Right atrium auricular region (tissue), 2 donors: ENCODE results near the gene NEDD8. TPM values are rescaled to one million over a fixed set of nuclear protein-coding genes. Genes with fewer than 3 reads are reported as not detected.

ENCODE experiments used
- DNase-seq: peaks from one replicate; pipeline ENCODE4 v3.0.0-alpha.2; 2019; ENCODE audit warnings: low spot score
- H3K27ac ChIP-seq, 2 donors: fragments of 200-600 bp; sonication (generic); 1 replicate in 1 of 2; 2 replicates in 1 of 2; pipeline ENCODE4 v1.5.1; 2016 to 2019
- H3K27me3 ChIP-seq, 2 donors: fragments of 200-600 bp; sonication (generic); one replicate each; pipeline versions ENCODE4 v1.5.1 to v1.6.0; 2017 to 2019
- H3K36me3 ChIP-seq: fragments of 200-600 bp; sonication (generic); one replicate; pipeline ENCODE4 v1.5.1; 2016
- H3K4me1 ChIP-seq, 2 donors: fragments of 200-600 bp; sonication (generic); one replicate each; pipeline versions ENCODE4 v1.5.1 to v1.6.0; 2017 to 2019
- H3K4me3 ChIP-seq, 2 donors: fragments of 200-600 bp; sonication (generic); 1 replicate in 1 of 2; 2 replicates in 1 of 2; pipeline ENCODE4 v1.5.1; 2017 to 2019; ENCODE audit warnings: mild to moderate bottlenecking in 1 of 2, moderate library complexity in 1 of 2
- H3K9me3 ChIP-seq, 2 donors: fragments of 200-600 bp; sonication (generic); one replicate each; pipeline ENCODE4 v1.5.1; 2019
- total RNA-seq, 2 donors: library from RNA; depleted of rRNA; stranded (reverse); fragments of >200 nt; gene quantifications; one replicate each; pipeline ENCODE4 v1.1.0, GENCODE V29; 2016
- TF ChIP-seq, protein P1 (sequence below), 2 donors: fragments of 200-600 bp; sonication (generic); IDR thresholded peaks; one replicate each; pipeline ENCODE4 v1.5.1; 2019; ENCODE audit warnings: antibody characterized with exemption in 2 of 2

The NEDD8 gene
- total RNA-seq, 2 donors from 2014 or later = 184 to 206 TPM

DNA sequence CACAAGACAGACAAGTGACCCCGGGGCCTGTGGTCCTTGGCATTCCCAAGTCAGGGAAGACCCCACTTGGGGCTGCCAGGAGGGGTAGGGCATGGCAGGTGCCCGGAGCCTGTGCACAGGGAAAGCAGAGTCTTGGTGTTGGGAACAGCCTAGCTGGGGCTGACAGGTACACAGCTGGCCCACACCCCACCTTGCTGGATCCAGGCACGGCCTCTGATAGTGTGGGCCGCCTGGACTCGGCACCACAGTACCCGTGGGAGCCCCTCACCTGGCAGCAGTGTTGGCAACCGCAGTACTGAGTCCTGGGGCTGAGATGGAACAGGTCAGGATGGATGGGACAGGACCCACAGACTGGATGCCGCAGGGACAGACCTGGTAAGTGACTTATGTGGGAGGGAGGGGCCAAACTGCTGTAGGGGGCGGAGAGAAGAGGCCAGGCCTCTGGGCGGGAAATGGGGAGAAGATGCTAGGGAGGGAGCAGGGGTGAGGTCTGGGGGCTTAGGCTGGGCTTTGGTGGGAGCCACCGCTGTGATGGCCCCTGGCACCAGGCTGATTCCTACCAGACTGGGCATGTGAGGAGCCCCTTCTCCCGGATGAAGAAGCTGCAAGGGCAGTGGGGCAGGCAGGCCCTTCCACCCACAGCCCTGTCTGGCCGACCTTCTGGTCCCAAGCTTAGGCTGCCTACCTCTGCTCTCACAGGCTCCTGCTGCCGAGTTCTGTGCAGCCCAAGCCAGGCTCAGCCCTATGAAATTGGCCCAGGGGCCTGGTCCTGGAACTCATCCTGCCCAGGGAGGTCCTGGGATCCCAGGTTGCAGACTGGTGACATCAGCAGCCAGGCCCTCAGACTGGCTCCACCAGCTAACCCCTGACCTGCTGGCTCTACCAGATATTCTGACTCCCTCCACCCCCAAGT lies 30.9 kb upstream of the NEDD8 start, which contains the start of gene TGM1:
Gene TGM1, minus strand, starts transcription at position 357 of the 913 bp plus-strand sequence. CDS start 825 bp downstream, outside the sequence.
- TF ChIP-seq, protein P1, sequence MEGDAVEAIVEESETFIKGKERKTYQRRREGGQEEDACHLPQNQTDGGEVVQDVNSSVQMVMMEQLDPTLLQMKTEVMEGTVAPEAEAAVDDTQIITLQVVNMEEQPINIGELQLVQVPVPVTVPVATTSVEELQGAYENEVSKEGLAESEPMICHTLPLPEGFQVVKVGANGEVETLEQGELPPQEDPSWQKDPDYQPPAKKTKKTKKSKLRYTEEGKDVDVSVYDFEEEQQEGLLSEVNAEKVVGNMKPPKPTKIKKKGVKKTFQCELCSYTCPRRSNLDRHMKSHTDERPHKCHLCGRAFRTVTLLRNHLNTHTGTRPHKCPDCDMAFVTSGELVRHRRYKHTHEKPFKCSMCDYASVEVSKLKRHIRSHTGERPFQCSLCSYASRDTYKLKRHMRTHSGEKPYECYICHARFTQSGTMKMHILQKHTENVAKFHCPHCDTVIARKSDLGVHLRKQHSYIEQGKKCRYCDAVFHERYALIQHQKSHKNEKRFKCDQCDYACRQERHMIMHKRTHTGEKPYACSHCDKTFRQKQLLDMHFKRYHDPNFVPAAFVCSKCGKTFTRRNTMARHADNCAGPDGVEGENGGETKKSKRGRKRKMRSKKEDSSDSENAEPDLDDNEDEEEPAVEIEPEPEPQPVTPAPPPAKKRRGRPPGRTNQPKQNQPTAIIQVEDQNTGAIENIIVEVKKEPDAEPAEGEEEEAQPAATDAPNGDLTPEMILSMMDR (IDR thresholded peaks at IDR 0.05) = no peak
- Histone ChIP-seq H3K27me3 (no peaks in the 10 kb centered on the region), H3K9me3 (no peaks in the 10 kb centered on the region), H3K27ac (no peak within 1 kb of the TSS), H3K36me3 (peaks cover 9% of the 10 kb centered on the region), H3K4me1 (no peaks in the 10 kb centered on the region), H3K4me3 (no peak within 1 kb of the TSS)
- no peak for DNase-seq

DNA sequence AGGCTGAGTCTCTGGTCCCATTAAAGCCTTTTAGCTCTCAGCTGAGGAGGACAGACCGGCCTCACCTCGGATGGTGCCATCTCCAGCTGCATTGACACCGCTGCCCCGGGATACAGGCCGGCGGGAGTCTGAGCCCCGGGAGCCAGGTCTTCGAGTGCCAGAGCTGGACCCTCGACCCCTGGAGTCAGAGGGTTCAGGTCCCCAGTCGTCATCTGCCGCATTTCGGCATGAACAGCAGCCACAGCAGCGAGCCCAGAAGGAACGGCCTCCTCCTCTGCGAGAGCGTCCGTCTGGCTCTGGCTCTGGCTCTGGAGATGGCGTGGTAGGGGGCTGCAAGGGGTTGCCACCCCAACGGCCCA lies 29.8 kb upstream of the NEDD8 start:
- TF ChIP-seq, protein P1 (IDR thresholded peaks at IDR 0.05) = no peak
- peaks cover 4% of the 10 kb centered on the region for H3K36me3 ChIP-seq
- H3K4me1 ChIP-seq = no peaks in the 10 kb centered on the region
- no peak for DNase-seq
- no peak overlapping the region for H3K27ac ChIP-seq
- no peaks in the 10 kb centered on the region for H3K9me3 ChIP-seq
- no peak overlapping the region for H3K4me3 ChIP-seq
- H3K27me3 ChIP-seq = no peaks in the 10 kb centered on the region

DNA sequence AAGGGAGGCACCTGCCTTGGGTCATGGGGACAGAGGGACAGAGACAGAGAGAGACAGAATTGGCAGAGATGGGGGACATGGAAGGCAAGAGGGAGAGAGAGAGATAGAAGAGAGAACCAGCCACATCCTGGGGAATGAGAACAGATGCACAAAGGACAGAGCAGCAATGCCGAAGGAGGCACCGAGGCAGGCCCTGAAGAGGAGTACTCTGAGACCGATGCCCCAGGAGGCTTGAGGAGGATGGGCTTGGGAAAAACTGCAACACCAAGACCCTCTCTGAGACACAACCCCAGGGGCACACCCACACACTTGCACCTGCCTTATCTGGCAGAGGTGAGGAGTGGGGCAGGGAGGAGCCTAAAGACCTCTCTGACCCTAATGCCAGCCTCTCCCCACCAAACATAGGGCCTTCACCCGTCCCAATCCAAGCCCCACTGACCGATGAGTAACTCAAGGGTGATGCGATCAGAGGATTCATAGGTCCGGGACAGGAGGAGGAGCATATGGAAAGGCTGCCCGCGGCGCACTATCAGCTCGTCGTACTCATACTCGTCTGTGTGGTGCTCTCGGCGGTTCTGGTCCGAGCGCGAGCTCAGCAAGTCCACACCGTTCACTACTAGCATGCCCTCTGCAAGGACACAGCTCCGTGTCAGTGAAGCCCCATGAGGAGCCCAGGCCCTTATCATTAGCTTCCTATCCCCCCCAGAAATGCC lies 29.2 kb upstream of the NEDD8 start:
- H3K9me3 ChIP-seq = no peaks in the 10 kb centered on the region
- DNase-seq = no peak
- no peaks in the 10 kb centered on the region for H3K4me1 ChIP-seq
- H3K27ac ChIP-seq = no peak overlapping the region
- TF ChIP-seq, protein P1 (IDR thresholded peaks at IDR 0.05) = no peak
- peak overlapping the region in 1 of 2 donors; percentile 1 for H3K4me3 ChIP-seq
- no peaks in the 10 kb centered on the region for H3K36me3 ChIP-seq
- no peaks in the 10 kb centered on the region for H3K27me3 ChIP-seq

DNA sequence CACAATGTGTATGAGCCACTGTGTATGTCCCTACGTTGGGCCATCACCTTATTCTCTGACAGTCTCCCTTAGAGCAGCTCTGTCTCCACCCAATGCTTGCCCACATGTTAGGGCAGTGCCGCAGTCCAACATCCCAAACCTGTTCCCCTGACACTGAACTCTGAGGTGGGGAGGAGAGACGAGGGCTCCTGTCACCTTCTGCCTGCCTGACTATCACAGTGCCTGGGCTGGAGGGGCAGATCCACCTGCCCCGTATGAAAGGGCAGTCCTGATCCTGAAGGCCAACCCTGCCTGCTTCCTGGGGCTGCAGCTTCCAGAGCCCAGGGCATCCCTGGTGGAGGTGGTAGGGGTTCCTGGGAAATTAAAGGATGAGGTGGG lies 28.6 kb upstream of the NEDD8 start:
- no peak for DNase-seq
- Histone ChIP-seq H3K36me3 (no peaks in the 10 kb centered on the region), H3K4me1 (no peaks in the 10 kb centered on the region), H3K27ac (no peak overlapping the region), H3K4me3 (peak overlapping the region in 1 of 2 donors; percentile 1), H3K9me3 (no peaks in the 10 kb centered on the region), H3K27me3 (no peaks in the 10 kb centered on the region)
- TF ChIP-seq, protein P1 (IDR thresholded peaks at IDR 0.05) = no peak

DNA sequence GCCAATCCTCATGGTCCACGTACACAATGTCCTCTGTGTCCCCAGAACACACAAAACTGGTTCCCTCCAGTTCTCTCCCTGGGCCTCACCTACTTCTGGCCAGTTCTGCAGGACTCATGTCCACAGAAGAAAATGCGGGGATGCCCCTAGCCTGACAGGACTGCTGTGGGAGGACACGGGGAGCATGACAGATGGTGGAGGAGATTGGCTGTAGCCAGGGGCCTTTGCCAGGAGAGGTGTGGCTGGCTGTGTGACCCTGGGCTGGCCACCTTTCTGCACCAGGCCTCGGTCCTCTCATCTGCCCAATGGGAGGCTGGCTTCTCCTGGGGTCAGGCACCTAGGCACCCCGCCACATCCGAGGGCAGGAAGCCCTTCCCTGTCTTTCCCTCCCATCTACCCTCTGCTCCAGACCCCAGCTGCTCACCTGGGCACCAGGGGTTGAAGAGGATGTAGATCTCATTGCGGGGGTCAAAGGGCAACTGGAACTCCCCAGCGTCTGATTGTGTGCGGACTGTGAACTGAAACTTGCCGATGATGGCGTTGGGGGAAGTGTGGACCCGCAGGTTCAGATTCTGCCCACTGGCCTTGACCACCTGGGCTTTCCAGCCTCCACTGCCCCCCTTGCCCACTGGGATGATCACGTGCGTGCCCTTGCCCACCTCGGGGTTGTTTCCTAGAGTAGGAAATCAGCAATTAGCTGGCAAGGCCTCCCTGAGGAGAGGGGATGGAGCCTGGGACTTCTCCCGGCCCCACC lies 28.0 kb upstream of the NEDD8 start:
- TF ChIP-seq, protein P1 (IDR thresholded peaks at IDR 0.05) = no peak
- Histone ChIP-seq H3K36me3 (no peaks in the 10 kb centered on the region), H3K4me1 (no peaks in the 10 kb centered on the region), H3K27ac (no peak overlapping the region), H3K4me3 (no peak overlapping the region), H3K9me3 (no peaks in the 10 kb centered on the region), H3K27me3 (no peaks in the 10 kb centered on the region)
- no peak for DNase-seq
